NCI-H1694 treated with DMSO at 0.1 percent for 48 hours (cell line): ENCODE data around the gene SUGT1.
A peak's percentile ranks its signal among the peaks of the same experiment; 100 is the strongest.
"Not testable (repeated sequence)": the region's sequence is repeated elsewhere in the genome, so short reads cannot be mapped to it uniquely, and the experiment has no call there.

Experiments used
- DNase-seq: peaks from one replicate; lab custom pipeline; 2025; lab: John Stamatoyannopoulos, UW

The SUGT1 gene

GRCh38 chr13:52669677-52670076 lies 17.0 kb downstream of the SUGT1 start:
- no peak for DNase-seq

GRCh38 chr13:52670726-52671125 lies 18.1 kb downstream of the SUGT1 start:
- no peak for DNase-seq

- DNase-seq, result no peak
Observed at GRCh38 chr13:52673465-52673864, 20.8 kb downstream of the SUGT1 start.

- no peak for DNase-seq
Observed at GRCh38 chr13:52677823-52678222, 25.2 kb downstream of the SUGT1 start.

GRCh38 chr13:52685806-52686205 lies 33.2 kb downstream of the SUGT1 start:
- DNase-seq, result not testable (repeated sequence)

- no peak for DNase-seq
Observed at GRCh38 chr13:52686376-52686775, 33.7 kb downstream of the SUGT1 start.

- DNase-seq, result no peak
Observed at GRCh38 chr13:52695856-52696255, 43.2 kb downstream of the SUGT1 start.

GRCh38 chr13:52696566-52696965 lies 43.9 kb downstream of the SUGT1 start:
- DNase-seq, result no peak

- DNase-seq, result no peak
Observed at GRCh38 chr13:52701728-52702465, 49.3 kb downstream of the SUGT1 start.

GRCh38 chr13:52703482-52703881 lies 50.8 kb downstream of the SUGT1 start:
- DNase-seq, result no peak

- no peak for DNase-seq
Observed at GRCh38 chr13:52706081-52706480, 53.4 kb downstream of the SUGT1 start.

GRCh38 chr13:52707375-52707774 lies 54.7 kb downstream of the SUGT1 start:
- DNase-seq, result peak; percentile 26

GRCh38 chr13:52708266-52708665 lies 55.6 kb downstream of the SUGT1 start:
- not testable (repeated sequence) for DNase-seq

- DNase-seq, result no peak
Observed at GRCh38 chr13:52711286-52711685, 58.6 kb downstream of the SUGT1 start.

- no peak for DNase-seq
Observed at GRCh38 chr13:52712385-52712784, 59.7 kb downstream of the SUGT1 start.

GRCh38 chr13:52713894-52714293 lies 61.3 kb downstream of the SUGT1 start:
- DNase-seq, result no peak

GRCh38 chr13:52720904-52721303 lies 68.3 kb downstream of the SUGT1 start:
- not testable (repeated sequence) for DNase-seq

GRCh38 chr13:52721356-52721755 lies 68.7 kb downstream of the SUGT1 start:
- not testable (repeated sequence) for DNase-seq

GRCh38 chr13:52723181-52723580 lies 70.5 kb downstream of the SUGT1 start:
- DNase-seq, result no peak

GRCh38 chr13:52725302-52725701 lies 72.7 kb downstream of the SUGT1 start:
- DNase-seq, result no peak

GRCh38 chr13:52726258-52726657 lies 73.6 kb downstream of the SUGT1 start:
- DNase-seq, result no peak

- DNase-seq, result no peak
Observed at GRCh38 chr13:52734075-52734623, 81.5 kb downstream of the SUGT1 start.

GRCh38 chr13:52736891-52737290 lies 84.3 kb downstream of the SUGT1 start:
- DNase-seq, result no peak

GRCh38 chr13:52737451-52737850 lies 84.8 kb downstream of the SUGT1 start:
- DNase-seq, result no peak
